OCI-LY1 (cell line): ENCODE results near the gene KPNB1.

Experiments used
- H2AFZ ChIP-seq: fragments of 200-600 bp; sonication (generic), shearing (Covaris generic); 2 replicates; pipeline ENCODE4 v1.6.0; 2014; ENCODE audit warnings: antibody characterized with exemption, mild to moderate bottlenecking, low read length
- H3F3A ChIP-seq: fragments of 200-600 bp; sonication (generic), shearing (Covaris generic); 2 replicates; pipeline ENCODE4 v1.6.0; 2014; ENCODE audit warnings: mild to moderate bottlenecking, antibody characterized with exemption, low read length, moderate library complexity; ENCODE audit not compliant: insufficient read depth
- H3K27ac ChIP-seq: fragments of 200-600 bp; sonication (generic); 2 replicates; pipeline ENCODE4 v1.5.1; 2014; ENCODE audit warnings: low read length, mixed run types, mild to moderate bottlenecking, low read depth; ENCODE audit not compliant: poor library complexity, severe bottlenecking
- H3K27me3 ChIP-seq: fragments of 200-600 bp; sonication (generic); 2 replicates; pipeline ENCODE4 v1.6.0; 2014; ENCODE audit warnings: antibody characterized with exemption, mild to moderate bottlenecking, low read length, moderate library complexity; ENCODE audit not compliant: insufficient read depth
- H3K36me3 ChIP-seq: fragments of 200-600 bp; sonication (generic); 2 replicates; pipeline ENCODE4 v1.6.1; 2014; ENCODE audit warnings: mild to moderate bottlenecking, antibody characterized with exemption, low read length, moderate library complexity, mixed read lengths; ENCODE audit not compliant: insufficient read depth
- H3K4me1 ChIP-seq: fragments of 200-600 bp; sonication (generic); 2 replicates; pipeline ENCODE4 v1.5.1; 2014; ENCODE audit warnings: mild to moderate bottlenecking, low read length, moderate library complexity; ENCODE audit not compliant: insufficient read depth, severe bottlenecking
- H3K4me2 ChIP-seq: fragments of 200-600 bp; sonication (generic), shearing (Covaris generic); 2 replicates; pipeline ENCODE4 v1.6.1; 2014; ENCODE audit warnings: low read length
- H3K4me3 ChIP-seq: fragments of 200-600 bp; sonication (generic); 2 replicates; pipeline ENCODE4 v1.5.1; 2014; ENCODE audit warnings: low read length, low read depth, mild to moderate bottlenecking, mixed read lengths; ENCODE audit not compliant: poor library complexity, severe bottlenecking
- H3K79me2 ChIP-seq: fragments of 200-600 bp; shearing (Covaris generic); 2 replicates; pipeline ENCODE4 v1.6.1; 2016; ENCODE audit warnings: mixed run types, low read length, mixed read lengths; ENCODE audit not compliant: insufficient read depth
- H3K9ac ChIP-seq: fragments of 200-600 bp; sonication (generic), shearing (Covaris generic); 2 replicates; pipeline ENCODE4 v1.6.1; 2014; ENCODE audit warnings: mild to moderate bottlenecking, low read length, mixed read lengths
- H3K9me2 ChIP-seq: fragments of 200-600 bp; sonication (generic), shearing (Covaris generic); 2 replicates; pipeline ENCODE4 v1.6.1; 2014; ENCODE audit warnings: low read depth, mild to moderate bottlenecking, low read length, mixed read lengths
- H3K9me3 ChIP-seq: fragments of 200-600 bp; shearing (Covaris generic); 2 replicates; pipeline ENCODE4 v1.6.1; 2014; ENCODE audit warnings: low read length, mixed read lengths
- H4K20me1 ChIP-seq: fragments of 200-600 bp; sonication (generic), shearing (Covaris generic); 2 replicates; pipeline ENCODE4 v1.6.0; 2016; ENCODE audit warnings: mild to moderate bottlenecking, low read length; ENCODE audit not compliant: insufficient read depth
- EZH2 ChIP-seq: fragments of 200-600 bp; sonication (generic), shearing (Covaris generic); IDR thresholded peaks from 2 replicates; pipeline ENCODE4 v1.8.0; 2017; ENCODE audit warnings: borderline replicate concordance, mixed run types, mild to moderate bottlenecking, antibody characterized with exemption, low read length, moderate library complexity, mixed read lengths
- TF ChIP-seq, protein P1 (sequence below): fragments of 200-600 bp; sonication (generic), shearing (Covaris generic); IDR thresholded peaks from 2 replicates; pipeline ENCODE4 v1.5.1; 2017; ENCODE audit warnings: mild to moderate bottlenecking, antibody characterized with exemption, low read length, moderate library complexity, mixed read lengths

KPNB1 gene

DNA sequence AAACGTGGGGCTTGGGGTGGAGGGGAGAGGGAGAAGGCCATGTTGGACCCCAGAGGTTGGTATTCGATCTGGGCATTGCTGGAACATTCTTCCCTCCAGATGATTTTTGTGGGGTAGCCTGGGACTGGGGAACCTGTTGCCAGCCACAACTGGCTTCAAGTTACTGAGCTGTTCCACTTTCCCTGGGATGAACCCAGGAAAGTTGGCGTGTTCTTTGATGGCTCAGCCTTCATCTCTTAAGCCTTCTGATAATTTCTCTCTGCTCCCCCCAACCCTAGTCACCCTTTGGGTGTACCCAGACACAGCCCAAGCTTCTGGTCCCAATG lies 85.4 kb downstream of the KPNB1 start:
- Histone ChIP-seq H3K4me2 (no peak overlapping the region), H4K20me1 (no peaks in the 10 kb centered on the region)

More for the DNA sequence above, 85.4 kb downstream of the KPNB1 start:
- Histone ChIP-seq H3K79me2 (no peaks in the 10 kb centered on the region), H2AFZ (no peak overlapping the region), H3K4me1 (peaks cover 11% of the 10 kb centered on the region), H3F3A (no peaks in the 10 kb centered on the region), H3K36me3 (no peaks in the 10 kb centered on the region), H3K27me3 (no peaks in the 10 kb centered on the region; the same call in 1 of the 2 replicates), H3K27ac (no peak overlapping the region), H3K9me3 (no peaks in the 10 kb centered on the region), H3K4me3 (no peak overlapping the region), H3K9ac (no peak overlapping the region), H3K9me2 (no peaks in the 10 kb centered on the region)
- no peak for TF ChIP-seq EZH2
- TF ChIP-seq, protein P1, sequence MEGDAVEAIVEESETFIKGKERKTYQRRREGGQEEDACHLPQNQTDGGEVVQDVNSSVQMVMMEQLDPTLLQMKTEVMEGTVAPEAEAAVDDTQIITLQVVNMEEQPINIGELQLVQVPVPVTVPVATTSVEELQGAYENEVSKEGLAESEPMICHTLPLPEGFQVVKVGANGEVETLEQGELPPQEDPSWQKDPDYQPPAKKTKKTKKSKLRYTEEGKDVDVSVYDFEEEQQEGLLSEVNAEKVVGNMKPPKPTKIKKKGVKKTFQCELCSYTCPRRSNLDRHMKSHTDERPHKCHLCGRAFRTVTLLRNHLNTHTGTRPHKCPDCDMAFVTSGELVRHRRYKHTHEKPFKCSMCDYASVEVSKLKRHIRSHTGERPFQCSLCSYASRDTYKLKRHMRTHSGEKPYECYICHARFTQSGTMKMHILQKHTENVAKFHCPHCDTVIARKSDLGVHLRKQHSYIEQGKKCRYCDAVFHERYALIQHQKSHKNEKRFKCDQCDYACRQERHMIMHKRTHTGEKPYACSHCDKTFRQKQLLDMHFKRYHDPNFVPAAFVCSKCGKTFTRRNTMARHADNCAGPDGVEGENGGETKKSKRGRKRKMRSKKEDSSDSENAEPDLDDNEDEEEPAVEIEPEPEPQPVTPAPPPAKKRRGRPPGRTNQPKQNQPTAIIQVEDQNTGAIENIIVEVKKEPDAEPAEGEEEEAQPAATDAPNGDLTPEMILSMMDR: no peak
